Uterus (tissue), 2 donors: Measurements from ENCODE around the gene JUNB.
A peak's percentile ranks its signal among the peaks of the same experiment; 100 is the strongest.

ENCODE experiments used
- POLR2A ChIP-seq, 2 donors: fragments of 450-650 bp; IDR thresholded peaks; one replicate each; pipeline ENCODE4 v1.6.1; 2016; ENCODE audit warnings: antibody characterized with exemption in 2 of 2, mild to moderate bottlenecking in 1 of 2, moderate library complexity in 1 of 2
- TF ChIP-seq, protein P1 (sequence below), 4 experiments: fragments of 200-600 bp in 2 of 4; fragments of 450-650 bp in 2 of 4; sonication (generic) in 2 of 4; IDR thresholded peaks; one replicate each; pipeline ENCODE4 v1.5.1; 2016 to 2019; ENCODE audit warnings: antibody characterized with exemption in 4 of 4, mild to moderate bottlenecking in 2 of 4, moderate library complexity in 1 of 4

DNA sequence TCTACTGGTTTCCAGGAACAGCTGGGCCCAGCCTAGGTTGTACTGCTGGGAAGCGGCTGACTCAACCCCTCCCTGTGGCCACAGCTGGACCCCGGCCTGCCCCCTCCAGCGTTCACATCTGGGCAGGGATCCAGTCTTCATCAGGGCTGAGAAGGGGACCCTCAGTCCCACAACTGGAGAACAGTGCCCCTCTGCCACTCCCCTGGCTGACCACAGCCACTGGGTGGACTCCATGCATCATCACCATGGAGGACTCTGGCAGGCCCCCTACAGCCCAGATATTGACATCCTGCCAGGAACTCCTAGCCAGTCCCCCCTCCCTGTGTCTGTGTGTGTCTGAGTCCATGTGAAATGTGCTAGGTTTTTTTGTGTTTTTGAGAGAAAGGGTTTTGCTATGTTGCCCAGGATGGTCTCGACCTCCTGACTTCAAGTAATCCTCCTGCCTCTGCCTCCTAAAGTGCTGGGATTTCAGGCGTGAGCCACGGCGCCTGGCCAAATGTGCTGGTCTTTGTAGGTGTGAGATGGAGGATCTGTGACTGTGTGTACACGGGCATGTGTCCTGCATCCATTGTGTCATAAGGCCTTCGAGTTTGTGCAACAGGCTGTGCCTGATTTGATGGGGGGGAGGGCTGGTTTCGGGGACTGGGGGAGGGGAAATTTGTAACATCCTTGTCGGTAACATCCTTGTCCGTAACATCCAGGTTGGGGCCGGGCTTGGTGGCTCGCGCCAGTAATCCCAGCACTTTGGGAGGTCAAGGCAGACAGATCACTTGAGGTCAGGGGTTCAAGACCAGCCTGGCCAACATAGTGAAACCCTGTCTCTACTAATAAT lies 11.9 kb upstream of the JUNB start:
- TF ChIP-seq, protein P1, sequence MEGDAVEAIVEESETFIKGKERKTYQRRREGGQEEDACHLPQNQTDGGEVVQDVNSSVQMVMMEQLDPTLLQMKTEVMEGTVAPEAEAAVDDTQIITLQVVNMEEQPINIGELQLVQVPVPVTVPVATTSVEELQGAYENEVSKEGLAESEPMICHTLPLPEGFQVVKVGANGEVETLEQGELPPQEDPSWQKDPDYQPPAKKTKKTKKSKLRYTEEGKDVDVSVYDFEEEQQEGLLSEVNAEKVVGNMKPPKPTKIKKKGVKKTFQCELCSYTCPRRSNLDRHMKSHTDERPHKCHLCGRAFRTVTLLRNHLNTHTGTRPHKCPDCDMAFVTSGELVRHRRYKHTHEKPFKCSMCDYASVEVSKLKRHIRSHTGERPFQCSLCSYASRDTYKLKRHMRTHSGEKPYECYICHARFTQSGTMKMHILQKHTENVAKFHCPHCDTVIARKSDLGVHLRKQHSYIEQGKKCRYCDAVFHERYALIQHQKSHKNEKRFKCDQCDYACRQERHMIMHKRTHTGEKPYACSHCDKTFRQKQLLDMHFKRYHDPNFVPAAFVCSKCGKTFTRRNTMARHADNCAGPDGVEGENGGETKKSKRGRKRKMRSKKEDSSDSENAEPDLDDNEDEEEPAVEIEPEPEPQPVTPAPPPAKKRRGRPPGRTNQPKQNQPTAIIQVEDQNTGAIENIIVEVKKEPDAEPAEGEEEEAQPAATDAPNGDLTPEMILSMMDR (IDR thresholded peaks at IDR 0.05), result no peak
- peak in 1 of 2 donors; percentile 9 for TF ChIP-seq POLR2A (IDR thresholded peaks at IDR 0.05)
